RKO (cell line): ENCODE results near the gene CD109.
"Not testable (repeated sequence)": the region's sequence is repeated elsewhere in the genome, so short reads cannot be mapped to it uniquely, and the experiment has no call there.

ENCODE experiments used
- DNase-seq: peaks from one replicate; pipeline ENCODE4 v3.0.0-alpha.2; 2016; ENCODE audit warnings: low spot score

Gene CD109

DNA sequence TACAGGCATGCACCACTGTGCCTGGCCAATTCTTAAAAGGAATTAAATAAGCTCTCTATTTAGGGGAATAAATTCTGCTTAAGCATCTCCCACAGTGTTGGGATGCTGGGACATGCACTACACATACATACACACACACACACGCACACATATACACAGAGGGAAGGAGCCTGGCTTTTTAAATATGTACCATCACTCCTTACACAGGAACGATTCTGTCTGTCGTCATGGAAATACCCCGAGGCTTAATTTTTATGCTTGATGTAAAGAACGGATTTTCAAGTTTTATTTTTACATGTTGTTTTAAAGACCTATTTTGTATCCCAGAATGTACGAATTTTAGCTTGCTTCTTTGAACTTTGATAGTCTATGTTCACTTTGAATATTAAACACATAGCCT is 95.3 kb downstream of the CD109 start:
- DNase-seq = no peak

GRCh38 chr6:73792738-73793137 is 96.7 kb downstream of the CD109 start:
- no peak for DNase-seq

- no peak for DNase-seq
These were observed 100.9 kb downstream of the CD109 start for GRCh38 chr6:73796881-73797280.

DNA sequence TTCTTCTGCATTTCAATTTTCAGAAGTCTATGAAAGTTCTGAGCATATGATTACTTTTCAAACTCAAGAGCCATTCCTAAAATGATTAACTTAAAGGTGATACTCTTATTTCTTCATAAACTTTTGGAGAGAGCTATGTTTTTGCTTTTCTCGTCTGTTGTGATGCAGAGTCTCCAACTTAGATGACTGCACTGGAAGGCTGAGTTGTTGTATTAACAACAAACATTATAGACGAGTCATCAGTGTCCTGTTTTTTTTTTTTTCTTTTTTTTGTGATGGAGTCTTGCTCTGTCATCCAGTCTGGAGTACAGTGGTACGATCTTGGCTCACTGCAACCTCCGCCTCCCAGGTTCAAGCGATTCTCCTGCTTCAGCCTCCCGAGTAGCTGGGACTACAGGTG is 101.9 kb downstream of the CD109 start:
- DNase-seq = no peak

GRCh38 chr6:73798592-73798991 is 102.6 kb downstream of the CD109 start:
- peak; percentile 82 for DNase-seq

- DNase-seq = no peak
These were observed 105.0 kb downstream of the CD109 start for GRCh38 chr6:73800997-73801396.

GRCh38 chr6:73801652-73802268 is 105.8 kb downstream of the CD109 start:
- no peak for DNase-seq

GRCh38 chr6:73802366-73802765 is 106.4 kb downstream of the CD109 start:
- DNase-seq = no peak

DNA sequence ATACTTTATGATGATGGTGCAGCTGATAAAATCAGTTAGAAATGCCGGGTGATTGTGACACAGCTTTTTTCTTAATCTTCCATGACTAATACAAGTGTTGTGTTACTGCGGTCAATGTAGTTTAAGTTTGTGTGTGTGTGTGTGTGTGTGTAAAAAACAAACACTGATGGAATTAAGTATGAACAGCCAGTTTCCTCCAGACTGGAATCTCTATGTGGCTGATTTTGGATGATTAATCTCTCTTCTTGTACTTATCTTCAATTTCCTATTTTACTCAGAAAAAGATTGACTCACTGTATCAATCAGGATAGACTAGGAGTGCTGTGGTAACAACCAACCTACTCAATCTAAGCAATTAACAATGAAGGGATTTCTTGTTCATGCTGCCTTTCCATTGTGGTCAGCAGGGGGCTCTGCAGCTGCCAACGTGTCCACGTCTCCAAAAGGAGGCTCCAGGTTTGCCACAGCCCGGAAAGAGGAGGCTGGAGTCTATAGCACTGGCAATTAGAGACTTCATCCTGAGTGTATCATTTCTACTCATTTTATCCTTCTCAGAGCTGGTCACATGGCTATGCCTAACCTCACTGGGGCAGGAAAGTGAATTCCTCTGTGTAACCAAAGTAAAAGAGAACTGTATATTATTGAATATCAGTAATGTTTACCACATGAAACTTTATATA is 107.7 kb downstream of the CD109 start:
- DNase-seq = peak; percentile 47

GRCh38 chr6:73805221-73805620 is 109.2 kb downstream of the CD109 start:
- DNase-seq = not testable (repeated sequence)

DNA sequence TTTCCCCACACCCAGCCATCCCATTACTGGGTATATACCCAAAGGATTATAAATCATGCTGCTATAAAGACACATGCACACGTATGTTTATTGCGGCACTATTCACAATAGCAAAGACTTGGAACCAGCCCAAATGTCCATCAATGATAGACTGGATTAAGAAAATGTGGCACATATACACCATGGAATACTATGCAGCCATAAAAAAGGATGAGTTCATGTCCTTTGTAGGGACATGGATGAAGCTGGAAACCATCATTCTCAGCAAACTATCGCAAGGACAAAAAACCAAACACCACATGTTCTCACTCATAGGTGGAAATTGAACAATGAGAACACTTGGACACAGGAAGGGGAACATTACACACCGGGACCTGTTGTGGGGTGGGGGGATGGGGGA is 110.0 kb downstream of the CD109 start:
- not testable (repeated sequence) for DNase-seq

DNA sequence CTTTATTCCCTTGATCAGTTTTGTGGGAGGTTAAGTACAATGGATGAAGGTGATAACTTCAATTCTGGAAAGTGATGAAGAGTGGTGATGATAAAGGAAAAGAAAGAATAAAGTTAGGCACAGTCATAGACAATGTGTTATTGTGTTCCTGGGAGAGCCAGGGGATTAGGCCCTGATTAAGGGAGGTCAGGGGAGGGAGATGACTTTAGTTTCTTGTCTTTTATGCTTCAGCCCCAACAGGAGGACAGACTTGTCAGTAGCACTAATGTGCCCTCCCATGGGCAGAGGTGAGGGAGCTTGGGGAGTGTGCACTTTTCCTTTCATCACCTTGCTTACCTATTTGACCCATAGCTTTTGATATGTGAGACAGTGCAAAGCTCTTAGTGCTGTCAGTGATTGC is 115.7 kb downstream of the CD109 start:
- DNase-seq = no peak

GRCh38 chr6:73817253-73817652 is 121.2 kb downstream of the CD109 start:
- no peak for DNase-seq

GRCh38 chr6:73823046-73823735 is 127.2 kb downstream of the CD109 start:
- DNase-seq = no peak

GRCh38 chr6:73823832-73824231 is 127.8 kb downstream of the CD109 start:
- no peak for DNase-seq

- no peak for DNase-seq
These were observed 130.6 kb downstream of the CD109 start for GRCh38 chr6:73826571-73826970.

- DNase-seq = no peak
These were observed 134.1 kb downstream of the CD109 start for GRCh38 chr6:73830119-73830518.

DNA sequence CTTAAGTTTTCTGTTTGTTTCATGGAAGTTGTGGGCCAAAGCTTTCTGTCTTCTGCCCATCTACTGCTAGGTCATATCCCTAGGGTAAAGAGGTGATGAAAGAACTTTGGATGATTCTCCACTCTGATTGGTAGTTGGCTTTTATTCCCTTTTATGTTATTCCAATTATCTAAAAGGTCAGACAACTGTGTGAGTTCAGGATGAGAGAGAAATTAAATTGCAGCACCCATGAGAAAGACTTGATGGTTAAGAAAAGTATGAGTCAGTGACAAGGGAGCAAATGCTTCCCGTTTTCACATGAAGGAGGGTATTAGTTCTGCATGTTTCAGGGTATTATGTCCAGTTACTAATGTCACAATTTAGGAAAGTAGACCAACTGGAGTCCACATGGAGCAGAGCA is 136.3 kb downstream of the CD109 start:
- no peak for DNase-seq

DNA sequence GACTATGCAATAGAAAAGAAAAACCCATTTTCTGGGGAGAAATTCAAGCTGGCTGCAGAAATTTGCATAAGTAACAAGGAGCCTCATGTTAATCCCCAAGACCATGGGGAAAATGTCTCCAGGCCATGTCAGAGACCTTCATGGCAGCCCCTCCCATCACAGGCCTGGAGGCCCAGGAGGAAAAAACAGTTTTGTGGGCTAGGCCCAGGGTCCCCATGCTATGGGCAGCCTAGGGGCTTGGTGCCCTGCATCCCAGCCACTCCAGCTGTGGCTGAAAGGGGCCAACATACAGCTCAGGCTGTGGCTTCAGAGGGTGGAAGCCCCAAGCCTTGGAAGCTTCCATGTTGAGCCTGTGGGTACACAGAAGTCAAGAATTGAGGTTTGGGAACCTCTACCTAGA is 148.7 kb downstream of the CD109 start:
- DNase-seq = not testable (repeated sequence)

DNA sequence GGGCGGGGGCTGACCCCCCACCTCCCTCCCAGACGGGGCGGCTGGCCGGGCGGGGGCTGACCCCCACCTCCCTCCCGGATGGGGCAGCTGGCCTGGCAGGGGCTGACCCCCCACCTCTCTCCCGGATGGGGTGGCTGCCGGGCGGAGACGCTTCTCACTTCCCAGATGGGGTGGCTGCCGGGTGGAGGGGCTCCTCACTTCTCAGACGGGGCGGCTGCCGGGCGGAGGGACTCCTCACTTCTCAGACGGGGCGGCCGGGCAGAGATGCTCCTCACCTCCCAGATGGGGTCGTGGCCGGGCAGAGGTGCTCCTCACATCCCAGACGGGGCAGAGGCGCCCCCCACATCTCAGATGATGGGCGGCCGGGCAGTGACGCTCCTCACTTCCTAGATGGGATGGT is 155.0 kb downstream of the CD109 start:
- DNase-seq = not testable (repeated sequence)

- peak; percentile 68 for DNase-seq
These were observed 159.2 kb downstream of the CD109 start for GRCh38 chr6:73854998-73855718.

DNA sequence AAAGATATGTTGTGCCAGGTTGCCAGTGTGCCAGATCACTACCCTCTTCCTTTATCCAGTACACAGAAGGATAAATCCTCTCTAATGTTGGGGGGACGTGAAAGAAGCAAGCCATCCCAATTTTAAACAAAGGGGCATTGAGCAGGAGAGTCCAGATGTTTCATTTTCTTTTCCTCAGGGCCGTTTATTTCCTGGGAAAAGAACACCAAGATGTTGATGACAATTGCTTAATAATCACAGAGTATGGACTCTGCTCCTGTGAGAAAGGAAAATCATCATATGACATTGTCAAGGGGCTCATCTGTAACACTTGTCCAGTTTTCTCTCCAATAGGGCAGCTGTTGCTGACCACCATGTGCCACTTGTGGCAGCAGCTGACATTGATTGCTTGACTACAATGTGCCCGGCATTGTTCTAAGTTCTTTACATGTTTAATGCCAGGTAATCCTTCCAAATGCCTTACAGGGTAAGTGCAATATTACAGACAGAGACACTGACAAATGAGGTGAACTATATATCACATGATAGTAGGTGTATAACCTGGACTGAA is 161.4 kb downstream of the CD109 start:
- DNase-seq = no peak
